Medulla oblongata (tissue), 1 donor: ENCODE data around the gene CPA4.

Experiments used
- DNase-seq: peaks from one replicate; pipeline ENCODE4 v3.0.0-alpha.2; 2015; ENCODE audit errors: extremely low spot score

CPA4 gene

GRCh38 chr7:130344271-130344866 is 51.4 kb downstream of the CPA4 start, which contains the start of gene CPA5:
CPA5 (plus strand) TSS chr7:130344816; CDS start chr7:130346486, 1,670 bp downstream.
- no peak for DNase-seq

- peak; percentile 7 for DNase-seq
Observed at GRCh38 chr7:130345136-130345535, 52.2 kb downstream of the CPA4 start.

GRCh38 chr7:130345725-130346124 is 52.8 kb downstream of the CPA4 start:
- no peak for DNase-seq

- no peak for DNase-seq
Observed at GRCh38 chr7:130346177-130346905, 53.4 kb downstream of the CPA4 start.

- no peak for DNase-seq
Observed at GRCh38 chr7:130346941-130347340, 54.0 kb downstream of the CPA4 start.

GRCh38 chr7:130349911-130350782 is 57.2 kb downstream of the CPA4 start:
- no peak for DNase-seq

- DNase-seq, result no peak
Observed at GRCh38 chr7:130350945-130351790, 58.2 kb downstream of the CPA4 start.

- no peak for DNase-seq
Observed at GRCh38 chr7:130351791-130352090, 58.8 kb downstream of the CPA4 start.

- DNase-seq, result no peak
Observed at GRCh38 chr7:130352194-130353074, 59.5 kb downstream of the CPA4 start.

GRCh38 chr7:130353196-130353595 is 60.2 kb downstream of the CPA4 start:
- no peak for DNase-seq

- no peak for DNase-seq
Observed at GRCh38 chr7:130356121-130356875, 63.3 kb downstream of the CPA4 start.

GRCh38 chr7:130356876-130357611 is 64.1 kb downstream of the CPA4 start:
- peak; percentile 25 for DNase-seq

GRCh38 chr7:130358471-130358870 is 65.5 kb downstream of the CPA4 start:
- DNase-seq, result no peak

- DNase-seq, result no peak
Observed at GRCh38 chr7:130359276-130359857, 66.4 kb downstream of the CPA4 start.

GRCh38 chr7:130360518-130360917 is 67.6 kb downstream of the CPA4 start:
- no peak for DNase-seq

- DNase-seq, result no peak
Observed at GRCh38 chr7:130361681-130362080, 68.7 kb downstream of the CPA4 start.

GRCh38 chr7:130362251-130362816 is 69.4 kb downstream of the CPA4 start:
- DNase-seq, result no peak

- DNase-seq, result no peak
Observed at GRCh38 chr7:130363026-130363847, 70.3 kb downstream of the CPA4 start.
